ENCODE measurements around the gene CELSR1.

- TF ChIP-seq POLR2A (IDR thresholded peaks at IDR 0.05; ENCODE audit: low read length) (no peak), GATA1 (IDR thresholded peaks at IDR 0.05; ENCODE audit: low read depth, low read length) (no peak)
These were observed 10.4 kb upstream of the CELSR1 start for GRCh38 chr22:46547883-46548244.

Measured in erythroblast (primary cell).